Thoracic aorta (tissue), 2 donors: ENCODE results near the gene VWC2. TPM values are rescaled to one million over a fixed set of nuclear protein-coding genes. Genes with fewer than 3 reads are reported as not detected.

ENCODE experiments used
- ATAC-seq: fragments of 150-250 bp; one replicate; pipeline ENCODE4 v1.8.0; 2017; ENCODE audit warnings: low read depth; ENCODE audit not compliant: insufficient number of reproducible peaks, low FRiP score
- DNase-seq: peaks from one replicate; pipeline ENCODE4 v3.0.0-alpha.2; 2020; ENCODE audit warnings: low spot score
- H3K27ac ChIP-seq, 2 donors: fragments of 200-600 bp; sonication (generic); 1 replicate in 1 of 2; 2 replicates in 1 of 2; pipeline ENCODE4 v1.5.1; 2016; ENCODE audit warnings: mild to moderate bottlenecking in 2 of 2, moderate library complexity in 2 of 2
- H3K27me3 ChIP-seq: fragments of 200-600 bp; sonication (generic); replicated peaks from 2 replicates; pipeline ENCODE4 v1.6.0; 2016; ENCODE audit warnings: mild to moderate bottlenecking; ENCODE audit not compliant: insufficient read depth
- H3K36me3 ChIP-seq: fragments of 200-600 bp; sonication (generic); one replicate; pipeline ENCODE4 v1.5.1; 2016
- H3K4me1 ChIP-seq, 2 donors: fragments of 200-600 bp; sonication (generic); 1 replicate in 1 of 2; 2 replicates in 1 of 2; pipeline versions ENCODE4 v1.5.1 to v1.6.0; 2016; ENCODE audit warnings: low read depth in 2 of 2, mild to moderate bottlenecking in 1 of 2; ENCODE audit not compliant: control insufficient read depth in 1 of 2
- H3K4me3 ChIP-seq: fragments of 200-600 bp; sonication (generic); 2 replicates; pipeline ENCODE4 v1.5.1; 2016; ENCODE audit warnings: mild to moderate bottlenecking
- H3K9me3 ChIP-seq: fragments of 200-600 bp; sonication (generic); 2 replicates; pipeline ENCODE4 v1.5.1; 2016
- CTCF ChIP-seq: fragments of 200-600 bp; sonication (generic); IDR thresholded peaks from one replicate; pipeline ENCODE4 v1.5.1; 2019; ENCODE audit warnings: antibody characterized with exemption
- total RNA-seq, 2 donors: library from RNA; depleted of rRNA; stranded (reverse); fragments of >200 nt; gene quantifications; one replicate each; pipeline versions ENCODE4 v1.1.0 to v1.2.3, GENCODE V29; 2016

Gene VWC2
- total RNA-seq, 2 donors from 2014 or later = 0.14 TPM; not detected in 1

DNA sequence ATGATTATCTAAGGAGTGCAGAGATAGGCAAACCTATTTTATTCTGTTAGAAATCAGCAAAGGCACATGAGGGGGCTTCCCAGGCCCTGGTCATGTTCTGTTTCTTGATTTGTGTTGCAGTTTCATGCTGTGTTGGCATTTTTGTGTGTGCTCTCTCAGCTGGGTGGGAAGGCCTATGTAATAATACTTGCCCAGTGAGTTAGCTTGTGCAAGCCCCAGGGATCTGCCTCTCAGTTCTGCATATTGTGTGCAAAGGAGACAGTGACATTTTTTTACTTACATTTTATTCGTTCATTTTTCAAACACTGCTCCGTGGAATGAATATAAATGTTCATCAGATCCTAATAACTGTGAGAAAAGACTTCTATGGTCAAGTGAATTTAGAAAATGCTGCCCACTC, 119.0 kb downstream of the VWC2 start:
- no peaks in the 10 kb centered on the region for H3K27me3 ChIP-seq
- H3K9me3 ChIP-seq = no peaks in the 10 kb centered on the region
- TF ChIP-seq CTCF = no peak
- H3K36me3 ChIP-seq = no peaks in the 10 kb centered on the region
- no peak for ATAC-seq
- no peak overlapping the region for H3K4me3 ChIP-seq
- no peaks in the 10 kb centered on the region for H3K4me1 ChIP-seq
- no peak overlapping the region for H3K27ac ChIP-seq
- no peak for DNase-seq

DNA sequence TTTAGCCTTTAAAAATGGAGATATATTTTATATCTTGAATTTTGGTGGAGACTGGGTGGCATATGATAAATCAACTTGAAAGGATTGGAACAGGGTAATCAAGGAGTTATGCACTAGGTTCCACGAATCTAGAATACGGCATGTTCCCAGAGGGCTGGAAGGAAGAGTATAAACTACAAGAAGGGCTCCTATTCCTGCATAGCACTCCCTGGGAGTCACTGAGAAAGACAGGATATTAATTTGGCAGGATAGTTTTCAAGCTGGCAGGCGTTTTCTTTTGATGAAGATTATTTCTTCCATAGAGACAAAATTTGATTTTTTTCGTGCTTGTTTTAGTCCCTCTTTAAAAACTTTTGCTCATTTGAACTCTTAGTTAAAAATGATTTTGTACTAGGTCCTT, 119.7 kb downstream of the VWC2 start:
- ATAC-seq = no peak
- Histone ChIP-seq H3K4me3 (no peak overlapping the region), H3K36me3 (no peaks in the 10 kb centered on the region), H3K4me1 (no peaks in the 10 kb centered on the region), H3K27me3 (no peaks in the 10 kb centered on the region), H3K27ac (no peak overlapping the region), H3K9me3 (no peaks in the 10 kb centered on the region)
- no peak for TF ChIP-seq CTCF
- DNase-seq = no peak

DNA sequence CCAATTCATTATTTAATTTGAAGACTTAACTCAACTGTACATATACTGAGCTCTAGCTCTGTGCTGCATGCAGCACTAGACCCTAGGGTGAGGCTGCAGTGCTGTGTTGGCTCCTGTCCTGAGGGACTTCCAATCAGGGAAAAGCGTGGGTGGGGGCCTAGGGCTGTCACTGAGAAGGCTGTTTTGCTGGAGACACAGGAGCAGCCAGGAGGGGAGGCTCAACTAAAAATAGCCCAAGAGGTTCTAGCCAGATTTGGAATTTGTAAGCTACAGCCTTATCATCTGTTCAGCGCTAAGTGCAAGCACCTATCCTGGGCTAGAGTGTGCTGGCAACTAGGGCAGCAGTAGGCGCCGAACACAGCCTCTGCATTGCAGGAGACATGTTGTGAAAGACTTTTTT, 121.1 kb downstream of the VWC2 start:
- ATAC-seq = no peak
- Histone ChIP-seq H3K27me3 (no peaks in the 10 kb centered on the region), H3K27ac (no peak overlapping the region), H3K36me3 (no peaks in the 10 kb centered on the region), H3K9me3 (no peaks in the 10 kb centered on the region), H3K4me1 (no peaks in the 10 kb centered on the region), H3K4me3 (no peak overlapping the region)
- DNase-seq = no peak
- no peak for TF ChIP-seq CTCF

- no peaks in the 10 kb centered on the region for H3K36me3 ChIP-seq
- H3K4me1 ChIP-seq = no peaks in the 10 kb centered on the region
- ATAC-seq (no peak), DNase-seq (no peak)
- H3K9me3 ChIP-seq = no peaks in the 10 kb centered on the region
- no peaks in the 10 kb centered on the region for H3K27me3 ChIP-seq
- no peak overlapping the region for H3K4me3 ChIP-seq
- no peak for TF ChIP-seq CTCF
- no peak overlapping the region for H3K27ac ChIP-seq
These were observed 138.5 kb downstream of the VWC2 start for GRCh38 chr7:49911909-49912308.

- ATAC-seq (no peak), DNase-seq (no peak)
- no peak overlapping the region for H3K4me3 ChIP-seq
- H3K9me3 ChIP-seq = no peaks in the 10 kb centered on the region
- no peaks in the 10 kb centered on the region for H3K4me1 ChIP-seq
- no peaks in the 10 kb centered on the region for H3K27me3 ChIP-seq
- no peak overlapping the region for H3K27ac ChIP-seq
- no peak for TF ChIP-seq CTCF
- no peaks in the 10 kb centered on the region for H3K36me3 ChIP-seq
These were observed 153.3 kb downstream of the VWC2 start for GRCh38 chr7:49926720-49927119.
